Uterus (tissue), 4 donors: ENCODE measurements around the gene SELENOS. TPM values are rescaled to one million over a fixed set of nuclear protein-coding genes. Genes with fewer than 3 reads are reported as not detected.
A peak's percentile ranks its signal among the peaks of the same experiment; 100 is the strongest.

Experiments used
- DNase-seq, 2 donors: peaks; one replicate each; pipeline ENCODE4 v3.0.0-alpha.2; 2019 to 2020
- H3K27ac ChIP-seq, 2 donors: fragments of 200-600 bp; sonication (generic); 1 replicate in 1 of 2; 2 replicates in 1 of 2; pipeline ENCODE4 v1.5.1; 2016 to 2018
- H3K27me3 ChIP-seq, 2 donors: fragments of 200-600 bp; sonication (generic); one replicate each; pipeline ENCODE4 v1.5.1; 2018 to 2019; ENCODE audit warnings: control low read depth in 1 of 2
- H3K36me3 ChIP-seq, 2 donors: fragments of 200-600 bp; sonication (generic); one replicate each; pipeline ENCODE4 v1.5.1; 2019; ENCODE audit warnings: control low read depth in 1 of 2
- H3K4me1 ChIP-seq, 2 donors: fragments of 200-600 bp; sonication (generic); one replicate each; pipeline ENCODE4 v1.5.1; 2018 to 2019; ENCODE audit warnings: control low read depth in 1 of 2
- H3K4me3 ChIP-seq, 2 donors: fragments of 200-600 bp; sonication (generic); 1 replicate in 1 of 2; 2 replicates in 1 of 2; pipeline ENCODE4 v1.5.1; 2018 to 2019; ENCODE audit warnings: mild to moderate bottlenecking in 1 of 2
- H3K9me3 ChIP-seq, 2 donors: fragments of 200-600 bp; sonication (generic); one replicate each; pipeline ENCODE4 v1.5.1; 2019; ENCODE audit warnings: control low read depth in 1 of 2
- POLR2A ChIP-seq, 2 donors: fragments of 450-650 bp; IDR thresholded peaks; one replicate each; pipeline ENCODE4 v1.6.1; 2016; ENCODE audit warnings: antibody characterized with exemption in 2 of 2, mild to moderate bottlenecking in 1 of 2, moderate library complexity in 1 of 2
- intact Hi-C: fragments of 100-400 bp; cut with DNase I; formaldehyde crosslinking; loops from one replicate; pipeline ENCODE4 v1.15.1; 2023; ENCODE audit warnings: low total_unique reads
- total RNA-seq, 4 donors: library from RNA; depleted of rRNA in 3 of 4; stranded (reverse); fragments of >200 nt in 3 of 4; gene quantifications; one replicate each; pipeline versions ENCODE4 v1.1.0 to v1.2.4, GENCODE V29; 2014 to 2023
- TF ChIP-seq, protein P1 (sequence below), 4 experiments: fragments of 200-600 bp in 2 of 4; fragments of 450-650 bp in 2 of 4; sonication (generic) in 2 of 4; IDR thresholded peaks; one replicate each; pipeline ENCODE4 v1.5.1; 2016 to 2019; ENCODE audit warnings: antibody characterized with exemption in 4 of 4, mild to moderate bottlenecking in 2 of 4, moderate library complexity in 1 of 4
- donor health status: DM: yes; HTN: yes; CAD: no.

SELENOS gene
- total RNA-seq, 4 donors from 2014 or later, result 36.9 to 90.0 (median 56.3) TPM

GRCh38 chr15:101314336-101315125 lies 37.2 kb upstream of the SELENOS start:
- intact Hi-C loops, result no loop called here

GRCh38 chr15:101313041-101313761 lies 35.9 kb upstream of the SELENOS start:
- DNase-seq, result peak in 1 of 2 donors; percentile 6
- H3K27ac ChIP-seq, result no peak overlapping the region
- H3K27me3 ChIP-seq, result no peaks in the 10 kb centered on the region
- no peak overlapping the region for H3K4me3 ChIP-seq
- H3K36me3 ChIP-seq, result no peaks in the 10 kb centered on the region
- no peak for TF ChIP-seq POLR2A (IDR thresholded peaks at IDR 0.05)
- TF ChIP-seq, protein P1, sequence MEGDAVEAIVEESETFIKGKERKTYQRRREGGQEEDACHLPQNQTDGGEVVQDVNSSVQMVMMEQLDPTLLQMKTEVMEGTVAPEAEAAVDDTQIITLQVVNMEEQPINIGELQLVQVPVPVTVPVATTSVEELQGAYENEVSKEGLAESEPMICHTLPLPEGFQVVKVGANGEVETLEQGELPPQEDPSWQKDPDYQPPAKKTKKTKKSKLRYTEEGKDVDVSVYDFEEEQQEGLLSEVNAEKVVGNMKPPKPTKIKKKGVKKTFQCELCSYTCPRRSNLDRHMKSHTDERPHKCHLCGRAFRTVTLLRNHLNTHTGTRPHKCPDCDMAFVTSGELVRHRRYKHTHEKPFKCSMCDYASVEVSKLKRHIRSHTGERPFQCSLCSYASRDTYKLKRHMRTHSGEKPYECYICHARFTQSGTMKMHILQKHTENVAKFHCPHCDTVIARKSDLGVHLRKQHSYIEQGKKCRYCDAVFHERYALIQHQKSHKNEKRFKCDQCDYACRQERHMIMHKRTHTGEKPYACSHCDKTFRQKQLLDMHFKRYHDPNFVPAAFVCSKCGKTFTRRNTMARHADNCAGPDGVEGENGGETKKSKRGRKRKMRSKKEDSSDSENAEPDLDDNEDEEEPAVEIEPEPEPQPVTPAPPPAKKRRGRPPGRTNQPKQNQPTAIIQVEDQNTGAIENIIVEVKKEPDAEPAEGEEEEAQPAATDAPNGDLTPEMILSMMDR (IDR thresholded peaks at IDR 0.05), result no peak
- H3K9me3 ChIP-seq, result no peaks in the 10 kb centered on the region
- no peaks in the 10 kb centered on the region for H3K4me1 ChIP-seq
- intact Hi-C loops, result no loop called here

More at GRCh38 chr15:101314336-101315125, 37.2 kb upstream of the SELENOS start:
- Histone ChIP-seq H3K4me3 (no peak overlapping the region), H3K27me3 (no peaks in the 10 kb centered on the region), H3K36me3 (no peaks in the 10 kb centered on the region), H3K9me3 (no peaks in the 10 kb centered on the region), H3K4me1 (no peaks in the 10 kb centered on the region), H3K27ac (no peak overlapping the region)
- peak; percentile 5 to 6 for DNase-seq
- TF ChIP-seq, protein P1 (IDR thresholded peaks at IDR 0.05), result no peak

DNA sequence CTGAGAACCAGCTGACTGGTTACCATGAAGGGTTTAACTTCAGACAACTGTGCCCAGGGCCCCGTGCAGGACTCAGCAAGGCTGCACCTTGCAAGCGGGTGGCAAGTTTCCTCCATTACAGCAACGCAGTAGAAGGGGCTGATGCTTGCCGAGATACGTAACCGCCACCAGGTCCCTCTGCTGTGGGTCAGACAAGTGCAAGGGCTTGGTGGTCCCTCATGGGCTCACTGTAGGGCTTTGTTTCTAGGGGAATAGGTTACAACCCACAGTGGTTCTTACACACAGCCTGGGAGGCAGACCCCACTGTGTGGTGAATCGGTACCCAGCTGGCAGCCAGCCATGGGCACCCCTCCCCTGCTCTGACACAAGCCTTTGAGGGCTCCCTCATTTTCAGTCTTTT lies 33.2 kb upstream of the SELENOS start:
- Histone ChIP-seq H3K27ac (no peak overlapping the region), H3K36me3 (no peaks in the 10 kb centered on the region), H3K9me3 (no peaks in the 10 kb centered on the region), H3K4me3 (no peak overlapping the region), H3K4me1 (no peaks in the 10 kb centered on the region), H3K27me3 (no peaks in the 10 kb centered on the region)
- TF ChIP-seq, protein P1 (IDR thresholded peaks at IDR 0.05), result no peak
- no peak for TF ChIP-seq POLR2A (IDR thresholded peaks at IDR 0.05)
- peak; percentile 8 to 11 for DNase-seq
- intact Hi-C loops, result no loop called here

- no peaks in the 10 kb centered on the region for H3K9me3 ChIP-seq
- peak; percentile 3 to 8 for DNase-seq
- H3K27ac ChIP-seq, result no peak overlapping the region
- no peak for TF ChIP-seq POLR2A (IDR thresholded peaks at IDR 0.05)
- TF ChIP-seq, protein P1 (IDR thresholded peaks at IDR 0.05), result no peak
- intact Hi-C loops, result no loop called here
- H3K36me3 ChIP-seq, result no peaks in the 10 kb centered on the region
- no peaks in the 10 kb centered on the region for H3K4me1 ChIP-seq
- no peaks in the 10 kb centered on the region for H3K27me3 ChIP-seq
- no peak overlapping the region for H3K4me3 ChIP-seq
Measured at GRCh38 chr15:101310161-101310480, 32.8 kb upstream of the SELENOS start.
